ENCODE data around the gene MAPKAP1. TPM values are rescaled to one million over a fixed set of nuclear protein-coding genes. Genes with fewer than 3 reads are reported as not detected.

MAPKAP1 gene
- total and polyA plus RNA-seq, 2 experiments from 2014 or later, result 68.4 to 98.5 TPM

DNA sequence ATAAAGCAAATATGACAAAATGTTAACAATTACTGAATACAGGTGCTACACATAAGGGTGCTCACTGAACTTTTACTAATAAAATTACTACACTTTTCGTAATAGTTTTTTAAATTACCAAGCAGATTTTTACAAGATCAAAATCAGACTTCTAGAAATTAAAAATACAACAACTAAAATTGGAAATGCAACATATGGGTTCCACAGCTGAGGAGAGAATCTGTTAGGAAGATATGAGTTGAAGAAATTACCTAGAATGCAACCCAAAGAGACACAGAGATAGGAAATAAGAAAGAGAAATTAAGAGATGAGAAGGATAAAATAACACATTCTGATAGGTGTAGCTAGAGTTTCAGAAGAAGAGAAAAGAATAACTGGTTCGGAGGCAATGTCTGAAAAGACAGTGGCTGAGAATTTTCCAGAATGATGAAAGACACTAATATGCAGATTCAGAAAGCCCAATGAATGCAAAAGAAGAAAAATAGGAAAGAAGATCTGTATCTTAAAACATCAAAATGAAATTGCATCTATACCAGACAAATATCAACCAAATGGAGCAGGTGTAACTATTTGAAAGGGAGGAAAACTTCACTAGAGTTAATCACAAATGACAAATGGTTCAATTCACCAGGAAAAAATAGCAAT, 95.8 kb downstream of the MAPKAP1 start:
- Histone ChIP-seq H3K4me2 (no peak overlapping the region), H3K27me3 (ENCODE audit: insufficient read depth) (no peaks in the 10 kb centered on the region), H4K20me1 (replicated peaks; ENCODE audit: insufficient read depth) (no peaks in the 10 kb centered on the region; the same call in 1 of the 2 replicates), H3K4me1 (ENCODE audit: insufficient read depth) (peaks cover 28% of the 10 kb centered on the region), H2AFZ (no peak overlapping the region), H3K36me3 (ENCODE audit: insufficient read depth) (no peaks in the 10 kb centered on the region), H3K79me2 (replicated peaks; ENCODE audit: insufficient read depth) (peaks cover 79% of the 10 kb centered on the region), H3K9me2 (ENCODE audit: insufficient read depth) (no peaks in the 10 kb centered on the region), H3K4me3 (no peak overlapping the region), H3K27ac (ENCODE audit: low read depth) (no peak overlapping the region), H3F3A (replicated peaks; ENCODE audit: low read depth) (no peaks in the 10 kb centered on the region)
- no peaks in the 10 kb centered on the region for H3K36me3 Mint-ChIP-seq (ENCODE audit: low read depth)
- TF ChIP-seq EZH2phosphoT487 (IDR thresholded peaks at IDR 0.05; ENCODE audit: unreplicated experiment) (no peak), NANOG (IDR thresholded peaks at IDR 0.05; ENCODE audit: borderline replicate concordance) (no peak), STAT1 (IDR thresholded peaks at IDR 0.05; ENCODE audit: unreplicated experiment) (no peak), ZNF331 (CRISPR knock-in tag; IDR thresholded peaks at IDR 0.05; ENCODE audit: low read depth) (no peak), ZNF114 (CRISPR knock-in tag; IDR thresholded peaks at IDR 0.05) (no peak), POLR2AphosphoS5 (IDR thresholded peaks at IDR 0.05; ENCODE audit: low read depth) (no peak), EZH2 (IDR thresholded peaks at IDR 0.05; ENCODE audit: low read depth, unreplicated experiment) (no peak)
- TF ChIP-seq, protein P1, sequence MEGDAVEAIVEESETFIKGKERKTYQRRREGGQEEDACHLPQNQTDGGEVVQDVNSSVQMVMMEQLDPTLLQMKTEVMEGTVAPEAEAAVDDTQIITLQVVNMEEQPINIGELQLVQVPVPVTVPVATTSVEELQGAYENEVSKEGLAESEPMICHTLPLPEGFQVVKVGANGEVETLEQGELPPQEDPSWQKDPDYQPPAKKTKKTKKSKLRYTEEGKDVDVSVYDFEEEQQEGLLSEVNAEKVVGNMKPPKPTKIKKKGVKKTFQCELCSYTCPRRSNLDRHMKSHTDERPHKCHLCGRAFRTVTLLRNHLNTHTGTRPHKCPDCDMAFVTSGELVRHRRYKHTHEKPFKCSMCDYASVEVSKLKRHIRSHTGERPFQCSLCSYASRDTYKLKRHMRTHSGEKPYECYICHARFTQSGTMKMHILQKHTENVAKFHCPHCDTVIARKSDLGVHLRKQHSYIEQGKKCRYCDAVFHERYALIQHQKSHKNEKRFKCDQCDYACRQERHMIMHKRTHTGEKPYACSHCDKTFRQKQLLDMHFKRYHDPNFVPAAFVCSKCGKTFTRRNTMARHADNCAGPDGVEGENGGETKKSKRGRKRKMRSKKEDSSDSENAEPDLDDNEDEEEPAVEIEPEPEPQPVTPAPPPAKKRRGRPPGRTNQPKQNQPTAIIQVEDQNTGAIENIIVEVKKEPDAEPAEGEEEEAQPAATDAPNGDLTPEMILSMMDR (conservative IDR thresholded peaks at IDR 0.05; ENCODE audit: low read depth in 2 of 2), result no peak
- TF ChIP-seq, protein P2, sequence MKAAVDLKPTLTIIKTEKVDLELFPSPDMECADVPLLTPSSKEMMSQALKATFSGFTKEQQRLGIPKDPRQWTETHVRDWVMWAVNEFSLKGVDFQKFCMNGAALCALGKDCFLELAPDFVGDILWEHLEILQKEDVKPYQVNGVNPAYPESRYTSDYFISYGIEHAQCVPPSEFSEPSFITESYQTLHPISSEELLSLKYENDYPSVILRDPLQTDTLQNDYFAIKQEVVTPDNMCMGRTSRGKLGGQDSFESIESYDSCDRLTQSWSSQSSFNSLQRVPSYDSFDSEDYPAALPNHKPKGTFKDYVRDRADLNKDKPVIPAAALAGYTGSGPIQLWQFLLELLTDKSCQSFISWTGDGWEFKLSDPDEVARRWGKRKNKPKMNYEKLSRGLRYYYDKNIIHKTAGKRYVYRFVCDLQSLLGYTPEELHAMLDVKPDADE (IDR thresholded peaks at IDR 0.05), result no peak
- TF ChIP-seq, protein P3, sequence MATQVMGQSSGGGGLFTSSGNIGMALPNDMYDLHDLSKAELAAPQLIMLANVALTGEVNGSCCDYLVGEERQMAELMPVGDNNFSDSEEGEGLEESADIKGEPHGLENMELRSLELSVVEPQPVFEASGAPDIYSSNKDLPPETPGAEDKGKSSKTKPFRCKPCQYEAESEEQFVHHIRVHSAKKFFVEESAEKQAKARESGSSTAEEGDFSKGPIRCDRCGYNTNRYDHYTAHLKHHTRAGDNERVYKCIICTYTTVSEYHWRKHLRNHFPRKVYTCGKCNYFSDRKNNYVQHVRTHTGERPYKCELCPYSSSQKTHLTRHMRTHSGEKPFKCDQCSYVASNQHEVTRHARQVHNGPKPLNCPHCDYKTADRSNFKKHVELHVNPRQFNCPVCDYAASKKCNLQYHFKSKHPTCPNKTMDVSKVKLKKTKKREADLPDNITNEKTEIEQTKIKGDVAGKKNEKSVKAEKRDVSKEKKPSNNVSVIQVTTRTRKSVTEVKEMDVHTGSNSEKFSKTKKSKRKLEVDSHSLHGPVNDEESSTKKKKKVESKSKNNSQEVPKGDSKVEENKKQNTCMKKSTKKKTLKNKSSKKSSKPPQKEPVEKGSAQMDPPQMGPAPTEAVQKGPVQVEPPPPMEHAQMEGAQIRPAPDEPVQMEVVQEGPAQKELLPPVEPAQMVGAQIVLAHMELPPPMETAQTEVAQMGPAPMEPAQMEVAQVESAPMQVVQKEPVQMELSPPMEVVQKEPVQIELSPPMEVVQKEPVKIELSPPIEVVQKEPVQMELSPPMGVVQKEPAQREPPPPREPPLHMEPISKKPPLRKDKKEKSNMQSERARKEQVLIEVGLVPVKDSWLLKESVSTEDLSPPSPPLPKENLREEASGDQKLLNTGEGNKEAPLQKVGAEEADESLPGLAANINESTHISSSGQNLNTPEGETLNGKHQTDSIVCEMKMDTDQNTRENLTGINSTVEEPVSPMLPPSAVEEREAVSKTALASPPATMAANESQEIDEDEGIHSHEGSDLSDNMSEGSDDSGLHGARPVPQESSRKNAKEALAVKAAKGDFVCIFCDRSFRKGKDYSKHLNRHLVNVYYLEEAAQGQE (IDR thresholded peaks at IDR 0.05; ENCODE audit: unreplicated experiment), result no peak
- no peak for ATAC-seq
- H3K27me3 Mint-ChIP-seq (ENCODE audit: insufficient read depth, low read depth, poor library complexity), result peaks cover 3% of the 10 kb centered on the region
- DNase-seq (ENCODE audit: low spot score), result no peak
- H3K27ac Mint-ChIP-seq, result no peak overlapping the region
- no peaks in the 10 kb centered on the region for H3K9me3 Mint-ChIP-seq
- H3K4me1 Mint-ChIP-seq, result peaks cover 40% of the 10 kb centered on the region
- H3K4me3 Mint-ChIP-seq, result no peak overlapping the region

All from GM23338 (cell line).